ENCODE measurements around the gene ZFHX3. TPM values are rescaled to one million over a fixed set of nuclear protein-coding genes. Genes with fewer than 3 reads are reported as not detected.
A peak's percentile ranks its signal among the peaks of the same experiment; 100 is the strongest.

Gene ZFHX3
- total RNA-seq, 2 donors from 2014 or later = 0.79 to 2.2 TPM

- H3K9me3 ChIP-seq (ENCODE audit: control insufficient read depth, low read length) = no peaks in the 10 kb centered on the region
- H3K27ac ChIP-seq (ENCODE audit: low read depth, low read length) = peak overlapping the region; percentile 74
- H3K36me3 Mint-ChIP-seq (ENCODE audit: low read depth) = no peaks in the 10 kb centered on the region
- H3K4me1 Mint-ChIP-seq = peaks cover 18% of the 10 kb centered on the region
- no peak overlapping the region for H3K4me3 ChIP-seq (ENCODE audit: low read length)
- peaks cover 88% of the 10 kb centered on the region for H3K27me3 ChIP-seq (ENCODE audit: control insufficient read depth, insufficient read depth, low read length, poor library complexity, severe bottlenecking)
- no peaks in the 10 kb centered on the region for H3K9me3 Mint-ChIP-seq
- H3K4me1 ChIP-seq (ENCODE audit: control insufficient read depth, insufficient read depth, low read length) = peaks cover 6% of the 10 kb centered on the region
- TF ChIP-seq, protein P1, sequence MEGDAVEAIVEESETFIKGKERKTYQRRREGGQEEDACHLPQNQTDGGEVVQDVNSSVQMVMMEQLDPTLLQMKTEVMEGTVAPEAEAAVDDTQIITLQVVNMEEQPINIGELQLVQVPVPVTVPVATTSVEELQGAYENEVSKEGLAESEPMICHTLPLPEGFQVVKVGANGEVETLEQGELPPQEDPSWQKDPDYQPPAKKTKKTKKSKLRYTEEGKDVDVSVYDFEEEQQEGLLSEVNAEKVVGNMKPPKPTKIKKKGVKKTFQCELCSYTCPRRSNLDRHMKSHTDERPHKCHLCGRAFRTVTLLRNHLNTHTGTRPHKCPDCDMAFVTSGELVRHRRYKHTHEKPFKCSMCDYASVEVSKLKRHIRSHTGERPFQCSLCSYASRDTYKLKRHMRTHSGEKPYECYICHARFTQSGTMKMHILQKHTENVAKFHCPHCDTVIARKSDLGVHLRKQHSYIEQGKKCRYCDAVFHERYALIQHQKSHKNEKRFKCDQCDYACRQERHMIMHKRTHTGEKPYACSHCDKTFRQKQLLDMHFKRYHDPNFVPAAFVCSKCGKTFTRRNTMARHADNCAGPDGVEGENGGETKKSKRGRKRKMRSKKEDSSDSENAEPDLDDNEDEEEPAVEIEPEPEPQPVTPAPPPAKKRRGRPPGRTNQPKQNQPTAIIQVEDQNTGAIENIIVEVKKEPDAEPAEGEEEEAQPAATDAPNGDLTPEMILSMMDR (conservative IDR thresholded peaks at IDR 0.05) = no peak
- 0% methylated on average over 54 of the region's 61 CpGs; no CpG with 5 or more reads in 1 of the 2 experiments for WGBS, 2 experiments (ENCODE audit: insufficient coverage in 1 of 2, insufficient read length in 1 of 2)
- H3K36me3 ChIP-seq (ENCODE audit: control insufficient read depth, insufficient read depth, low read length) = no peaks in the 10 kb centered on the region
- peak; percentile 69 for DNase-seq
- H3K9ac ChIP-seq (ENCODE audit: extremely low read depth, low read length, poor library complexity, severe bottlenecking) = no peak overlapping the region
- H3K27me3 Mint-ChIP-seq (ENCODE audit: insufficient read depth) = peaks cover 46% of the 10 kb centered on the region
- peak overlapping the region; percentile 63 for H3K4me3 Mint-ChIP-seq
- H3K27ac Mint-ChIP-seq = no peak overlapping the region
Measured at GRCh38 chr16:73058221-73058615, 10.3 kb upstream of the ZFHX3 start.

DNA sequence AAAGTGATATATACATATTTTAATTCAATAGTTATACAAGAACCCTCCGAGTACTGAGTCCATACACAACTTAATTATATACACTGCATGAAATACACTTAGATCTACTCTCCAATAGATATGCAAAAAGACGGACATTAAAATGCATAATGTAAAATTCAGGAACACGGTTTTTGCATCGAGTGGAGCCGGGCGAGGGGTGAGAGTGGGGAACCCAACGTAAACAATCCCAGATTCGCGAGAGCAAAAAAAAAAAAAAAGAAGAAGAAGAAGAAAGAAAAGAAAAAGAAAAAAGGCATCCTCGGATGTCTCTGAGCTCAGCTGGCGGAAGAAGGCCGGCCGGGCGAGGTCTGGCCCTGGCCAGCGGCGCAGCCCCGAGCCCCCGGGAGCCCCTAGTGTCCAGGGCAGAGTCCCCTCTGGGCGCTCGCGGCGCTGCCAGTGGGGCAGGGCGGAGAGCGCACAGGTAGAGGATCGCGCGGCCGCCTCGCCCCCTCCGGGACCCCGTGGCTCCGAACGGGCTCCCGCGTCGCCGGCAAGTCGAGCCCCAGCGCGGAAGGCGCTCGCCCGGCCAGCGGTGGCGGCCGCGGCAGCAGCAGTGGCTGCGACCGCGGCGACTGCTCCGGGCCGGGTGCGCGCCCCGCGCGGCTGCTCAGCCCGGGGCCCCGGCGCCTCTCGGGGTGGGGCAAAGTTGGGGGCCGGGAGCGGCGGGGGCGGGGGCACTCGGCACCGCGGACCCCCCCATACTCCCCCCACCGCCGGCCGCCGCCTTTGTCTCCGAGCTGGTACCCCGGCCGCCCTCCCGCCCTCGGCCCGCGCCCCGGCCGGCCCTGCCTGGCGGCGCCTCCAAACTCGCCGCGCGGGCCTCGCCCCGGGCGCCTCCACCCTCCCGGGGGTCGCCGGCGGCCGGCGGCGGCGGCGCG, 9.6 kb upstream of the ZFHX3 start:
- Histone ChIP-seq H3K27ac (ENCODE audit: low read depth, low read length) (no peak overlapping the region), H3K36me3 (ENCODE audit: control insufficient read depth, insufficient read depth, low read length) (no peaks in the 10 kb centered on the region), H3K9me3 (ENCODE audit: control insufficient read depth, low read length) (no peaks in the 10 kb centered on the region), H3K4me1 (ENCODE audit: control insufficient read depth, insufficient read depth, low read length) (peaks cover 6% of the 10 kb centered on the region), H3K9ac (ENCODE audit: extremely low read depth, low read length, poor library complexity, severe bottlenecking) (no peak overlapping the region), H3K4me3 (ENCODE audit: low read length) (peak overlapping the region; percentile 62), H3K27me3 (ENCODE audit: control insufficient read depth, insufficient read depth, low read length, poor library complexity, severe bottlenecking) (peaks cover 88% of the 10 kb centered on the region)
- 0% methylated on average over 5 to 100 of the region's 101 CpGs for WGBS, 2 experiments (ENCODE audit: insufficient coverage in 1 of 2, insufficient read length in 1 of 2)
- Mint-ChIP-seq H3K27me3 (ENCODE audit: insufficient read depth) (peaks cover 39% of the 10 kb centered on the region), H3K36me3 (ENCODE audit: low read depth) (no peaks in the 10 kb centered on the region), H3K4me1 (peaks cover 17% of the 10 kb centered on the region), H3K4me3 (peak overlapping the region; percentile 63), H3K9me3 (no peaks in the 10 kb centered on the region), H3K27ac (no peak overlapping the region)
- peak; percentile 75 for DNase-seq
- TF ChIP-seq, protein P1 (conservative IDR thresholded peaks at IDR 0.05) = peak; percentile 57

- peaks cover 33% of the 10 kb centered on the region for H3K27me3 Mint-ChIP-seq (ENCODE audit: insufficient read depth)
- H3K27ac Mint-ChIP-seq = no peak overlapping the region
- H3K4me3 Mint-ChIP-seq = peak overlapping the region; percentile 53
- no peak overlapping the region for H3K9ac ChIP-seq (ENCODE audit: extremely low read depth, low read length, poor library complexity, severe bottlenecking)
- TF ChIP-seq, protein P1 (conservative IDR thresholded peaks at IDR 0.05) = no peak
- peak overlapping the region; percentile 62 for H3K4me3 ChIP-seq (ENCODE audit: low read length)
- no peaks in the 10 kb centered on the region for H3K9me3 ChIP-seq (ENCODE audit: control insufficient read depth, low read length)
- no peaks in the 10 kb centered on the region for H3K9me3 Mint-ChIP-seq
- no peak overlapping the region for H3K27ac ChIP-seq (ENCODE audit: low read depth, low read length)
- no peaks in the 10 kb centered on the region for H3K36me3 ChIP-seq (ENCODE audit: control insufficient read depth, insufficient read depth, low read length)
- DNase-seq = no peak
- H3K36me3 Mint-ChIP-seq (ENCODE audit: low read depth) = no peaks in the 10 kb centered on the region
- WGBS, 2 experiments (ENCODE audit: insufficient coverage in 1 of 2, insufficient read length in 1 of 2) = 4 to 5% methylated on average over 4 to 5 of the region's 6 CpGs
- peaks cover 15% of the 10 kb centered on the region for H3K4me1 Mint-ChIP-seq
- H3K4me1 ChIP-seq (ENCODE audit: control insufficient read depth, insufficient read depth, low read length) = peaks cover 6% of the 10 kb centered on the region
- H3K27me3 ChIP-seq (ENCODE audit: control insufficient read depth, insufficient read depth, low read length, poor library complexity, severe bottlenecking) = peaks cover 88% of the 10 kb centered on the region
Measured at GRCh38 chr16:73056921-73057290, 9.0 kb upstream of the ZFHX3 start.
